ENCODE results near the gene NUAK2.

- TF ChIP-seq TAF1 (IDR thresholded peaks at IDR 0.05; ENCODE audit: low read depth) (no peak), EZH2 (IDR thresholded peaks at IDR 0.05; ENCODE audit: borderline replicate concordance, insufficient read depth, low read length, poor library complexity, severe bottlenecking) (no peak), POLR2AphosphoS5 (IDR thresholded peaks at IDR 0.05) (no peak), SMC3 (conservative IDR thresholded peaks at IDR 0.05; ENCODE audit: poor library complexity) (no peak), REST (IDR thresholded peaks at IDR 0.05; ENCODE audit: borderline replicate concordance) (no peak)
- TF ChIP-seq, protein P1, sequence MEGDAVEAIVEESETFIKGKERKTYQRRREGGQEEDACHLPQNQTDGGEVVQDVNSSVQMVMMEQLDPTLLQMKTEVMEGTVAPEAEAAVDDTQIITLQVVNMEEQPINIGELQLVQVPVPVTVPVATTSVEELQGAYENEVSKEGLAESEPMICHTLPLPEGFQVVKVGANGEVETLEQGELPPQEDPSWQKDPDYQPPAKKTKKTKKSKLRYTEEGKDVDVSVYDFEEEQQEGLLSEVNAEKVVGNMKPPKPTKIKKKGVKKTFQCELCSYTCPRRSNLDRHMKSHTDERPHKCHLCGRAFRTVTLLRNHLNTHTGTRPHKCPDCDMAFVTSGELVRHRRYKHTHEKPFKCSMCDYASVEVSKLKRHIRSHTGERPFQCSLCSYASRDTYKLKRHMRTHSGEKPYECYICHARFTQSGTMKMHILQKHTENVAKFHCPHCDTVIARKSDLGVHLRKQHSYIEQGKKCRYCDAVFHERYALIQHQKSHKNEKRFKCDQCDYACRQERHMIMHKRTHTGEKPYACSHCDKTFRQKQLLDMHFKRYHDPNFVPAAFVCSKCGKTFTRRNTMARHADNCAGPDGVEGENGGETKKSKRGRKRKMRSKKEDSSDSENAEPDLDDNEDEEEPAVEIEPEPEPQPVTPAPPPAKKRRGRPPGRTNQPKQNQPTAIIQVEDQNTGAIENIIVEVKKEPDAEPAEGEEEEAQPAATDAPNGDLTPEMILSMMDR (IDR thresholded peaks at IDR 0.05; ENCODE audit: poor library complexity, severe bottlenecking) = no peak
Measured at GRCh38 chr1:205257735-205258134, 63.8 kb downstream of the NUAK2 start.
